GM21526 (cell line): ENCODE results near the gene MAT2B.
"Not testable (repeated sequence)": the region's sequence is repeated elsewhere in the genome, so short reads cannot be mapped to it uniquely, and the experiment has no call there.

Source experiments
- ATAC-seq: cut with Tn5 transposase; IDR thresholded peaks from one replicate; pipeline ENCODE4 v1.9.1; 2021; ENCODE audit warnings: moderate library complexity; ENCODE audit not compliant: unreplicated experiment, low FRiP score

Gene MAT2B

GRCh38 chr5:163503106-163504078, 2.0 kb upstream of the MAT2B start:
- no peak for ATAC-seq

GRCh38 chr5:163504079-163504931, 1.1 kb upstream of the MAT2B start:
- no peak for ATAC-seq

- no peak for ATAC-seq
Measured at GRCh38 chr5:163505049-163505367, 411 bp upstream of the MAT2B start.

- peak; percentile 13 for ATAC-seq
Measured at GRCh38 chr5:163506095-163506457, 657 bp downstream of the MAT2B start.

GRCh38 chr5:163506726-163507125, 1.3 kb downstream of the MAT2B start:
- no peak for ATAC-seq

GRCh38 chr5:163508753-163509152, 3.3 kb downstream of the MAT2B start:
- no peak for ATAC-seq

GRCh38 chr5:163509291-163509951, 4.0 kb downstream of the MAT2B start:
- no peak for ATAC-seq

GRCh38 chr5:163512526-163512925, 7.1 kb downstream of the MAT2B start:
- no peak for ATAC-seq

GRCh38 chr5:163525096-163525495, 19.7 kb downstream of the MAT2B start:
- no peak for ATAC-seq

- ATAC-seq = no peak
Measured at GRCh38 chr5:163529698-163530097, 24.3 kb downstream of the MAT2B start.

- ATAC-seq = no peak
Measured at GRCh38 chr5:163531272-163531671, 25.9 kb downstream of the MAT2B start.

- ATAC-seq = no peak
Measured at GRCh38 chr5:163532171-163533084, 27.0 kb downstream of the MAT2B start.

GRCh38 chr5:163533223-163533622, 27.8 kb downstream of the MAT2B start:
- ATAC-seq = no peak

GRCh38 chr5:163534492-163535094, 29.2 kb downstream of the MAT2B start:
- ATAC-seq = no peak

- no peak for ATAC-seq
Measured at GRCh38 chr5:163535290-163535689, 29.9 kb downstream of the MAT2B start.

GRCh38 chr5:163536442-163536841, 31.0 kb downstream of the MAT2B start:
- not testable (repeated sequence) for ATAC-seq

- ATAC-seq = no peak
Measured at GRCh38 chr5:163540696-163541095, 35.3 kb downstream of the MAT2B start.

- ATAC-seq = no peak
Measured at GRCh38 chr5:163542771-163543170, 37.4 kb downstream of the MAT2B start.

GRCh38 chr5:163544041-163544440, 38.6 kb downstream of the MAT2B start:
- ATAC-seq = no peak

GRCh38 chr5:163544836-163545235, 39.4 kb downstream of the MAT2B start:
- no peak for ATAC-seq
